B cell (primary cell): Measurements from ENCODE around the gene LENEP.

Experiments used
- CTCF ChIP-seq: fragments of 200-600 bp; IDR thresholded peaks from one replicate; pipeline ENCODE4 v1.8.0; 2022; ENCODE audit warnings: antibody characterized with exemption, mild to moderate bottlenecking
- EZH2 ChIP-seq: IDR thresholded peaks from 2 replicates; pipeline ENCODE4 v1.6.1; 2012; ENCODE audit warnings: borderline replicate concordance, low read depth, mild to moderate bottlenecking, moderate library complexity, low read length; ENCODE audit not compliant: insufficient read depth, poor library complexity, severe bottlenecking

- no peak for TF ChIP-seq CTCF
- TF ChIP-seq EZH2: no peak
Observed at GRCh38 chr1:154957091-154957657, 36.2 kb upstream of the LENEP start.
